HEK293T (cell line): ENCODE measurements around the gene FBXL20.

Source experiments
- ARNT ChIP-seq: fragments of 450-650 bp; IDR thresholded peaks from 2 replicates; pipeline ENCODE4 v1.6.1; 2017; ENCODE audit warnings: mild to moderate bottlenecking
- FOXM1 ChIP-seq: fragments of 450-650 bp; IDR thresholded peaks from 2 replicates; pipeline ENCODE4 v1.6.1; 2017; ENCODE audit warnings: mild to moderate bottlenecking, borderline replicate concordance
- HDGF ChIP-seq: fragments of 450-650 bp; IDR thresholded peaks from 2 replicates; pipeline ENCODE4 v1.6.1; 2017; ENCODE audit warnings: antibody characterized with exemption, borderline replicate concordance
- SP1 ChIP-seq: fragments of 450-650 bp; IDR thresholded peaks from 2 replicates; pipeline ENCODE4 v1.6.1; 2017

DNA sequence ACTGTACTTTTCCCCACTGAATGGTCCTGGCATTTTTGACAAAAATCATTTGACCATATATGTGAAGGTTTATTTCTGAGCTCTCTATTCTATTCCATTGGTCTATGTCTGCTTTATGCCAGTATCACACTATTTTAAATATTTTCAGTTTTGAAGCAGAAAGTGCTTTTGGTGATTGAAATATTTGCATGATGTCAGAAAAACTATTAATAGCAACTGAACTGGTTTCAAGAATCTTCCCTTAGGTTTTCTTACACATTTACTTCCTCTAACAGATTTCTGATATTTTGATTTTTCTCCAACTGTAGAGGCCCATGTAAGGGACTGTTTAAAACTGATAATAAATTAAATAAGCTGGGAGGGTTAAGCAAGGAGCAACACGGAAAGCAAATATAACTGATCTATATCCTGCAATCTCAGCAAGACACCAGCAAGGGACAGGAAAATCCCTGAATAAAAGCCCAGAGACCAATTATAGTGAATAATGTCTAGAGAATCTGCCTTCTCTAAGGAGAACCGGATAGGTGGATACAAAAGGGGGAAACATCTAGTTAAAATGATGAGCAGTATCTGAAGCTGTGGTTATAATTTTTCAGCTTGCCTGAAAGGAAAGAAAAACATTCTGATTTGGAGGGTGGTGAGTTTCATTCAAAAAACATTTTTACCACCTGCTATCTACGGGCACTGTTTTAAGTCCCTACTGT lies 94.8 kb downstream of the FBXL20 start:
- TF ChIP-seq FOXM1: no peak
- no peak for TF ChIP-seq ARNT
- no peak for TF ChIP-seq HDGF
- TF ChIP-seq SP1: no peak
